GM23248 (cell line): ENCODE measurements around the gene SLC30A2.

ENCODE experiments used
- EZH2 ChIP-seq: fragments of 200-600 bp; sonication (generic); IDR thresholded peaks from 2 replicates; pipeline ENCODE4 v1.6.1; 2018; ENCODE audit warnings: antibody characterized with exemption, mild to moderate bottlenecking; ENCODE audit not compliant: insufficient read depth, poor library complexity, severe bottlenecking
- EZH2phosphoT487 ChIP-seq: fragments of 200-600 bp; sonication (generic); IDR thresholded peaks from 2 replicates; pipeline ENCODE4 v1.6.1; 2018; ENCODE audit warnings: antibody characterized with exemption, moderate library complexity, mild to moderate bottlenecking, low read depth; ENCODE audit not compliant: insufficient read depth

DNA sequence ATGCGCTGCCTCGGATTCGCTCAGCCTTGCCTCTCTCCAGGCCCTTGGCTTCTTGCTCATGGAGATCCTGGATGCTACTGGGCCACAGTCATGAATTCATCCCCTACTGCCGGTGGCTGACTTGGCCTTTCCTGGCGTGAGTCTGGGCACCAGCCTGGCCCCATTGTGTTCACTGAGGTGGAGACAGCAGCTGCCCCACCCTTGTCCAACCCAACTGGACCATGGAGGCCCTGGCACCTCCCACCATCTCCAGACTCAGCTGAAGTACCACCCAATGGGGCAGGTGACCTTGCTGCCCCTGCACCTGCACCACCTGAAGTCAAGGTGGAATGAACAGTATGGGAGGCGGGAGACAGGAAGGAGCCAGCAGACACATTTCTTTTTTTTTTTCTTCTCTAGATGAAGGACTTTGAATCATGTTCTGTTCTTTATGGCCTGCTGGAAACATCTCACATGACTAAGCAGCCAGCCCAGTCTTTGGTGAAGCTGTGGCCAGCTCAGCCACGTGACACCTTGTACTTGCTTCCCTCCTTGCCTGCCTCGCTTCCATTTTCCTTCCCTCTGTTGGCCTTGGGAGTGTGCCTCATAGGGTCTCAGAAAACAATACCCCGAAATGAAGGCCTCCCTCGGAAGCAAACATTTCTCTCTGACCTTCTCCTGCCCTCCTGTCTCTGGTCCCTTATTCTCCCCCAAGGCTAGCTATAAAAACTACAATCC lies 3.8 kb upstream of the SLC30A2 start:
- TF ChIP-seq EZH2 (no peak), EZH2phosphoT487 (no peak)
